ENCODE results near the gene CBLIF.
"Not testable (repeated sequence)": the region's sequence is repeated elsewhere in the genome, so short reads cannot be mapped to it uniquely, and the experiment has no call there.

CBLIF gene

DNA sequence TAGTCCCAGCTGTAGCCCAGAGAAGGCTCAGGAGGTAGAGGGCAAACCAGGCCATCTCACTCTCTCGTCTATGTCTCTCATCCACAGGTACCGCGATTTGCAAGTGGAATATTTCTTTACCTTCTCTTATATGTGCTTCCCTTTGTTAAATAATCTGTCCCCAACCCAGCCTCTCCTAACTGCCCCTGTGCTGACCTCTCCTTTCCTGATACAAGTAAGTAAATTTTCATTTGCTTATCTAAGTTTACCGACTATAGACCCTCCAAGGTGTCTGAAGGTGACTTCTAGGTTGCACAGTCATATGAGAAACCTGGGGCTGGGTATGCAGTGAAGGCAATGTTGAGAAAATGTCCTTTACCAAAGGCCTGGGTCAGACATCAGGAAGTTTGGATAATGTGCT, at the start of gene CBLIF:
TSS of gene CBLIF (minus strand) at position 101 of the 400 bp plus-strand sequence. CDS start at position 55, 46 bp downstream.
- no peaks in the 10 kb centered on the region for H3K36me3 ChIP-seq (ENCODE audit: control insufficient read depth, insufficient read depth, low read length)
- no peak within 1 kb of the TSS for H3K9ac ChIP-seq (ENCODE audit: low read depth, low read length)
- no peak within 1 kb of the TSS for H3K4me3 ChIP-seq (ENCODE audit: low read depth, low read length)
- no peak within 1 kb of the TSS for H3K27ac ChIP-seq (ENCODE audit: low read depth, low read length)
- H3K9me3 ChIP-seq (ENCODE audit: control insufficient read depth, insufficient read depth, low read length), result no peaks in the 10 kb centered on the region
- peaks cover 12% of the 10 kb centered on the region for H3K4me1 ChIP-seq (ENCODE audit: control insufficient read depth, insufficient read depth, low read length)
- H3K27me3 ChIP-seq (ENCODE audit: control insufficient read depth, insufficient read depth, low read length), result no peaks in the 10 kb centered on the region

- H3K4me3 ChIP-seq (ENCODE audit: low read depth, low read length), result no peak overlapping the region
- no peak overlapping the region for H3K9ac ChIP-seq (ENCODE audit: low read depth, low read length)
- H3K36me3 ChIP-seq (ENCODE audit: control insufficient read depth, insufficient read depth, low read length), result no peaks in the 10 kb centered on the region
- H3K27me3 ChIP-seq (ENCODE audit: control insufficient read depth, insufficient read depth, low read length), result no peaks in the 10 kb centered on the region
- H3K4me1 ChIP-seq (ENCODE audit: control insufficient read depth, insufficient read depth, low read length), result peaks cover 10% of the 10 kb centered on the region; the same call in 1 of the 2 replicates
- 0 out of 2 replicates have a peak, but pooled peaks cover 2% of the 10 kb centered on the region for H3K9me3 ChIP-seq (ENCODE audit: control insufficient read depth, insufficient read depth, low read length)
- no peak overlapping the region for H3K27ac ChIP-seq (ENCODE audit: low read depth, low read length)
Measured at GRCh38 chr11:59894616-59895015, 49.3 kb upstream of the CBLIF start.

DNA sequence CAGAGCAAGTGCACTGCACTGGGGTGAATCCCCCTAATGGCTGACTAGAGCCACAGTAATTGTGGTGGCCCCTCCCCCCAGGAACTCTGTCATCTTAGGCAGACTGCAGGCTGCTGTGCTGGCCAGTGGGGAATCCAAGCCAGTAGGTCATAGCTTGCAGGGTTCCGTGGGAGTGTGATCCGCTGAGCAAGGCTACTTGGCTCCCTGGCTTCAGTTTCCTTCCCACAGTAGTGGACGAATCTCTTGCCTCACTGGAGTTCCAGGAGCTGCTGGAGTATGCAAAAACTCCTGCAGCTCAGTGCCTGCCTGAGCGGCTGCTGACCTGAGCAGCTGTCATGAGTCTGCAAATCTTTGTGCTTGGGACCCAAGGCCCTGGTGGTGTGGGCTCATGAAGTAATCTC, 46.5 kb upstream of the CBLIF start:
- H3K4me1 ChIP-seq (ENCODE audit: control insufficient read depth, insufficient read depth, low read length), result peaks cover 10% of the 10 kb centered on the region; the same call in 1 of the 2 replicates
- H3K9ac ChIP-seq (ENCODE audit: low read depth, low read length), result no peak overlapping the region
- H3K4me3 ChIP-seq (ENCODE audit: low read depth, low read length), result no peak overlapping the region
- H3K36me3 ChIP-seq (ENCODE audit: control insufficient read depth, insufficient read depth, low read length), result no peaks in the 10 kb centered on the region
- no peaks in the 10 kb centered on the region for H3K9me3 ChIP-seq (ENCODE audit: control insufficient read depth, insufficient read depth, low read length)
- peak overlapping the region; percentile 57 for H3K27ac ChIP-seq (ENCODE audit: low read depth, low read length)
- no peaks in the 10 kb centered on the region for H3K27me3 ChIP-seq (ENCODE audit: control insufficient read depth, insufficient read depth, low read length)

- H3K27ac ChIP-seq (ENCODE audit: low read depth, low read length); H3K4me1 ChIP-seq (ENCODE audit: control insufficient read depth, insufficient read depth, low read length); H3K4me3 ChIP-seq (ENCODE audit: low read depth, low read length); H3K27me3 ChIP-seq (ENCODE audit: control insufficient read depth, insufficient read depth, low read length); H3K9me3 ChIP-seq (ENCODE audit: control insufficient read depth, insufficient read depth, low read length); H3K9ac ChIP-seq (ENCODE audit: low read depth, low read length); H3K36me3 ChIP-seq (ENCODE audit: control insufficient read depth, insufficient read depth, low read length): not testable (repeated sequence)
Measured at GRCh38 chr11:59887156-59887555, 41.9 kb upstream of the CBLIF start.

DNA sequence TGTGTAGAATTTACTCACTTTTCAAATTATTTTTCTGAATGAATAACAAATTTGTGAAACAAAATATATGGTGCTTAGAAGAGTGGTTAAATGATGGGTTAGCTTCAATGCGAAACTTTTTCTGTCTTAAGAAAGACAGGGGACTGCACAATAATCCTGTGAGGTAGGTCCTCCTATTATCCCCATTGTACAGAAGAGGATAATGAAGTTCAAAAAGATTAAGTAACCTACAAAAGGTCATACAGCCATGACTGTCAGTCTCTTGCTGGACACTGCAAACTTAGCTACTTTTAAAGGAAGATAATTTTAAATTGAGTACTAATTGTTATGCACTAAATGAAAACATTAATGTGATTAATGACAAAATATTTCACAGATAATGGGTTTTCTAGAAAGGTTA, 38.3 kb upstream of the CBLIF start:
- no peak overlapping the region for H3K4me3 ChIP-seq (ENCODE audit: low read depth, low read length)
- no peaks in the 10 kb centered on the region for H3K27me3 ChIP-seq (ENCODE audit: control insufficient read depth, insufficient read depth, low read length)
- H3K9ac ChIP-seq (ENCODE audit: low read depth, low read length), result no peak overlapping the region
- no peaks in the 10 kb centered on the region for H3K36me3 ChIP-seq (ENCODE audit: control insufficient read depth, insufficient read depth, low read length)
- no peaks in the 10 kb centered on the region for H3K9me3 ChIP-seq (ENCODE audit: control insufficient read depth, insufficient read depth, low read length)
- no peaks in the 10 kb centered on the region; the same call in 1 of the 2 replicates for H3K4me1 ChIP-seq (ENCODE audit: control insufficient read depth, insufficient read depth, low read length)
- no peak overlapping the region for H3K27ac ChIP-seq (ENCODE audit: low read depth, low read length)

DNA sequence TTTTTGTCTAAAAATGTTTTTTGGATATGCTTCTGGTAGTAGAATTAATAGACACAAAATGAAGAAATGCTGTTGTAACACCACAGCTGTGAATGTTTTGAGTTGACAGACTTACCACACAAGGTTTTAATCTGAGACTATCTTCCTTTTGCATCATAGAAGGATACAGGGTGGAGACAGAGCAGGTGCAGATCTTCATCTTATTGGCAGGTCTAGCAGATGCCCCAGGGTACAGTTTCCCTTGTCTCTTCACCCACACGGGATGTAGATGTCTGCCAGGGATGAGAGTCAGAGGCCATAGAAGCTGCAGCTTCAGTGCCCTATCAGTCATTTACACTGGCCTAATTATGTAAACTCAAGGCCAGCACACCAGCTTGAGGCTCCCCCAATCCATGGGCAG, 34.3 kb upstream of the CBLIF start:
- no peaks in the 10 kb centered on the region for H3K27me3 ChIP-seq (ENCODE audit: control insufficient read depth, insufficient read depth, low read length)
- H3K4me3 ChIP-seq (ENCODE audit: low read depth, low read length), result no peak overlapping the region
- no peak overlapping the region for H3K9ac ChIP-seq (ENCODE audit: low read depth, low read length)
- no peaks in the 10 kb centered on the region for H3K36me3 ChIP-seq (ENCODE audit: control insufficient read depth, insufficient read depth, low read length)
- no peaks in the 10 kb centered on the region for H3K9me3 ChIP-seq (ENCODE audit: control insufficient read depth, insufficient read depth, low read length)
- peaks cover 17% of the 10 kb centered on the region for H3K4me1 ChIP-seq (ENCODE audit: control insufficient read depth, insufficient read depth, low read length)
- no peak overlapping the region for H3K27ac ChIP-seq (ENCODE audit: low read depth, low read length)

- no peak within 1 kb of the TSS for H3K9ac ChIP-seq (ENCODE audit: low read depth, low read length)
- no peaks in the 10 kb centered on the region for H3K27me3 ChIP-seq (ENCODE audit: control insufficient read depth, insufficient read depth, low read length)
- no peaks in the 10 kb centered on the region for H3K36me3 ChIP-seq (ENCODE audit: control insufficient read depth, insufficient read depth, low read length)
- H3K4me3 ChIP-seq (ENCODE audit: low read depth, low read length), result no peak within 1 kb of the TSS
- H3K27ac ChIP-seq (ENCODE audit: low read depth, low read length), result peak within 1 kb of the TSS; percentile 52
- no peaks in the 10 kb centered on the region for H3K9me3 ChIP-seq (ENCODE audit: control insufficient read depth, insufficient read depth, low read length)
- peaks cover 17% of the 10 kb centered on the region for H3K4me1 ChIP-seq (ENCODE audit: control insufficient read depth, insufficient read depth, low read length)
Measured at GRCh38 chr11:59878575-59878974, 33.3 kb upstream of the CBLIF start, which contains the start of gene OOSP3. OOSP3 (plus strand) TSS chr11:59878782; CDS start chr11:59878809, 27 bp downstream.

DNA sequence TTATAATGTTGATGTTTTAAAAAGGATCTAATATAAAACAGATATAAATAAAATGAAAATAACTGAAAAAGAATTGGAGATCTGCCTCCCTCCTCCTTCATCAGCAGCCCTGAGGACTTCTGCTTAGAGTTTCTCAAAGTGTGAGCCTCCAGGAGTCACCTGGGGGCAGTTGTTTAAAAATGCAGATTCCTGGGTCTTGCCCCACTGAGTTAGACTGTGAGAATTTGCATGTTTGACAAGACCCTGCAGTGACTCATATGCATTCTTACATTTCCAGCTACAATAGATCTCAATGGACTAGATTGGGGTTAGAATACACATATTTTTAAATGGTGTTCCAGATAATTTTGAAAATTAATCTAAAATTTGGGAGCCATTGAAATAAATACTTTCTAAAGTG, 32.5 kb upstream of the CBLIF start:
- H3K4me3 ChIP-seq (ENCODE audit: low read depth, low read length), result no peak overlapping the region
- no peaks in the 10 kb centered on the region for H3K9me3 ChIP-seq (ENCODE audit: control insufficient read depth, insufficient read depth, low read length)
- no peak overlapping the region for H3K9ac ChIP-seq (ENCODE audit: low read depth, low read length)
- peak overlapping the region; percentile 52 for H3K27ac ChIP-seq (ENCODE audit: low read depth, low read length)
- no peaks in the 10 kb centered on the region for H3K27me3 ChIP-seq (ENCODE audit: control insufficient read depth, insufficient read depth, low read length)
- peaks cover 18% of the 10 kb centered on the region for H3K4me1 ChIP-seq (ENCODE audit: control insufficient read depth, insufficient read depth, low read length)
- no peaks in the 10 kb centered on the region for H3K36me3 ChIP-seq (ENCODE audit: control insufficient read depth, insufficient read depth, low read length)

- Histone ChIP-seq H3K36me3 (ENCODE audit: control insufficient read depth, insufficient read depth, low read length) (no peaks in the 10 kb centered on the region), H3K27me3 (ENCODE audit: control insufficient read depth, insufficient read depth, low read length) (no peaks in the 10 kb centered on the region), H3K4me1 (ENCODE audit: control insufficient read depth, insufficient read depth, low read length) (peaks cover 22% of the 10 kb centered on the region), H3K27ac (ENCODE audit: low read depth, low read length) (no peak overlapping the region), H3K9me3 (ENCODE audit: control insufficient read depth, insufficient read depth, low read length) (no peaks in the 10 kb centered on the region), H3K4me3 (ENCODE audit: low read depth, low read length) (no peak overlapping the region), H3K9ac (ENCODE audit: low read depth, low read length) (no peak overlapping the region)
Measured at GRCh38 chr11:59877325-59877724, 32.0 kb upstream of the CBLIF start.

GRCh38 chr11:59875856-59876519, 30.7 kb upstream of the CBLIF start:
- no peaks in the 10 kb centered on the region for H3K36me3 ChIP-seq (ENCODE audit: control insufficient read depth, insufficient read depth, low read length)
- H3K4me3 ChIP-seq (ENCODE audit: low read depth, low read length), result no peak overlapping the region
- H3K27me3 ChIP-seq (ENCODE audit: control insufficient read depth, insufficient read depth, low read length), result no peaks in the 10 kb centered on the region
- H3K27ac ChIP-seq (ENCODE audit: low read depth, low read length), result no peak overlapping the region
- no peaks in the 10 kb centered on the region for H3K9me3 ChIP-seq (ENCODE audit: control insufficient read depth, insufficient read depth, low read length)
- no peak overlapping the region for H3K9ac ChIP-seq (ENCODE audit: low read depth, low read length)
- H3K4me1 ChIP-seq (ENCODE audit: control insufficient read depth, insufficient read depth, low read length), result peaks cover 22% of the 10 kb centered on the region

GRCh38 chr11:59872076-59872475, 26.8 kb upstream of the CBLIF start:
- Histone ChIP-seq H3K9me3 (ENCODE audit: control insufficient read depth, insufficient read depth, low read length) (no peaks in the 10 kb centered on the region), H3K36me3 (ENCODE audit: control insufficient read depth, insufficient read depth, low read length) (no peaks in the 10 kb centered on the region), H3K27ac (ENCODE audit: low read depth, low read length) (no peak overlapping the region), H3K9ac (ENCODE audit: low read depth, low read length) (no peak overlapping the region), H3K4me1 (ENCODE audit: control insufficient read depth, insufficient read depth, low read length) (peaks cover 7% of the 10 kb centered on the region), H3K27me3 (ENCODE audit: control insufficient read depth, insufficient read depth, low read length) (no peaks in the 10 kb centered on the region), H3K4me3 (ENCODE audit: low read depth, low read length) (no peak overlapping the region)
